Stomach (tissue), 9 donors: ENCODE results near the gene NDUFS4. TPM values are rescaled to one million over a fixed set of nuclear protein-coding genes. Genes with fewer than 3 reads are reported as not detected.

Experiments used
- DNase-seq, 2 donors: peaks; one replicate each; pipeline versions ENCODE4 v3.0.0 to v3.0.0-alpha.2; 2013 to 2019
- H3K27ac ChIP-seq, 5 donors: fragments of 200-600 bp in 4 of 5; sonication (generic) in 4 of 5; one replicate each; pipeline ENCODE4 v1.5.1; 2013 to 2019; ENCODE audit warnings: mild to moderate bottlenecking in 1 of 5, moderate library complexity in 1 of 5
- H3K27me3 ChIP-seq, 3 donors: fragments of 200-600 bp; sonication (generic); one replicate each; pipeline ENCODE4 v1.5.1; 2017 to 2019; ENCODE audit warnings: mixed run types in 1 of 3
- H3K36me3 ChIP-seq, 4 donors: fragments of 200-600 bp; sonication (generic); 1 replicate in 3 of 4; 2 replicates in 1 of 4; pipeline ENCODE4 v1.5.1; 2016 to 2019
- H3K4me1 ChIP-seq, 4 donors: fragments of 200-600 bp; sonication (generic); one replicate each; pipeline ENCODE4 v1.5.1; 2016 to 2019
- H3K4me3 ChIP-seq, 4 donors: fragments of 200-600 bp; sonication (generic) in 3 of 4; one replicate each; pipeline ENCODE4 v1.5.1; 2016 to 2019; ENCODE audit warnings: mild to moderate bottlenecking in 1 of 4
- H3K9me3 ChIP-seq, 4 donors: fragments of 200-600 bp; sonication (generic); one replicate each; pipeline ENCODE4 v1.5.1; 2016 to 2019
- CTCF ChIP-seq, 7 experiments: fragments of 450-650 bp in 4 of 7; fragments of 200-600 bp in 3 of 7; sonication (generic) in 3 of 7; IDR thresholded peaks; one replicate each; pipeline ENCODE4 v1.5.1; 2016 to 2019; ENCODE audit warnings: antibody characterized with exemption in 7 of 7, control low read depth in 2 of 7, mild to moderate bottlenecking in 1 of 7
- EP300 ChIP-seq: sonication (generic); formaldehyde crosslinking; IDR thresholded peaks from one replicate; pipeline ENCODE4 v1.6.1; 2017; ENCODE audit warnings: antibody characterized with exemption
- POLR2A ChIP-seq, 4 donors: fragments of 450-650 bp; IDR thresholded peaks; one replicate each; pipeline ENCODE4 v1.6.1; 2016; ENCODE audit warnings: antibody characterized with exemption in 4 of 4, control low read depth in 2 of 4, mild to moderate bottlenecking in 1 of 4, moderate library complexity in 1 of 4
- POLR2AphosphoS5 ChIP-seq, 3 donors: sonication (generic); formaldehyde crosslinking; IDR thresholded peaks; one replicate each; pipeline ENCODE4 v1.6.1; 2016; ENCODE audit warnings: antibody characterized with exemption in 3 of 3
- WGBS, 5 donors: extraction: QIAGEN DNeasy Blood & Tissue Kit in 3 of 5; methylation state at CpG; one replicate each; pipeline versions ENCODE4 v1.1.5 to v1.1.7; 2013 to 2018; 5-methylcytosine and 5-hydroxymethylcytosine counted together
- intact Hi-C: fragments of 100-400 bp; cut with DNase I; formaldehyde crosslinking; loops from one replicate; pipeline ENCODE4 v1.15.1; 2023; ENCODE audit warnings: low total_unique reads
- polyA plus RNA-seq, 3 donors: library from polyadenylated mRNA; stranded (reverse); fragments of 200-250 nt; gene quantifications; one replicate each; pipeline ENCODE4 v1.2.3, GENCODE V29; 2013
- total RNA-seq, 5 donors: library from RNA; depleted of rRNA; stranded (reverse); fragments of >200 nt; gene quantifications; one replicate each; pipeline versions ENCODE4 v1.1.0 to v1.2.3, GENCODE V29; 2014 to 2016
- donor health status: healthy with polysubstance abuse.
- donor health status: Bipolar disorder and iron deficiency.
- donor health status: healthy.

NDUFS4 gene
- total and polyA plus RNA-seq, 8 donors = 8.7 to 103 (median 85.2) TPM

GRCh38 chr5:53554444-53554843 is 6.0 kb upstream of the NDUFS4 start:
- intact Hi-C loops = no loop called here
- Histone ChIP-seq H3K27ac (no peak overlapping the region), H3K4me1 (no peaks in the 10 kb centered on the region), H3K27me3 (peaks cover 0 to 5% (median 0%) of the 10 kb centered on the region in 3 donors), H3K4me3 (no peak overlapping the region), H3K9me3 (no peaks in the 10 kb centered on the region), H3K36me3 (no peaks in the 10 kb centered on the region)
- TF ChIP-seq CTCF (IDR thresholded peaks at IDR 0.05) = no peak
- TF ChIP-seq POLR2AphosphoS5 (IDR thresholded peaks at IDR 0.05) = no peak
- no peak for TF ChIP-seq POLR2A (IDR thresholded peaks at IDR 0.05)
- TF ChIP-seq EP300 = no peak
- WGBS, 5 donors = 86 to 92% (median 90%) methylated on average over 3 of the region's 3 CpGs
- no peak for DNase-seq

GRCh38 chr5:53555160-53555559 is 5.3 kb upstream of the NDUFS4 start:
- no peak for TF ChIP-seq EP300
- TF ChIP-seq CTCF (IDR thresholded peaks at IDR 0.05) = no peak
- TF ChIP-seq POLR2A (IDR thresholded peaks at IDR 0.05) = no peak
- no peak for TF ChIP-seq POLR2AphosphoS5 (IDR thresholded peaks at IDR 0.05)
- no peak for DNase-seq
- Histone ChIP-seq H3K9me3 (no peaks in the 10 kb centered on the region), H3K4me1 (peaks cover 0 to 7% (median 0%) of the 10 kb centered on the region in 4 donors), H3K36me3 (no peaks in the 10 kb centered on the region), H3K4me3 (no peak overlapping the region), H3K27ac (no peak overlapping the region), H3K27me3 (peaks cover 0 to 5% (median 0%) of the 10 kb centered on the region in 3 donors)
- intact Hi-C loops = no loop called here

GRCh38 chr5:53556001-53556400 is 4.4 kb upstream of the NDUFS4 start:
- Histone ChIP-seq H3K9me3 (no peaks in the 10 kb centered on the region), H3K27ac (no peak overlapping the region), H3K27me3 (peaks cover 0 to 5% (median 0%) of the 10 kb centered on the region in 3 donors), H3K36me3 (no peaks in the 10 kb centered on the region), H3K4me1 (peaks cover 0 to 9% (median 0%) of the 10 kb centered on the region in 4 donors), H3K4me3 (no peak overlapping the region)
- no peak for TF ChIP-seq POLR2A (IDR thresholded peaks at IDR 0.05)
- TF ChIP-seq EP300 = no peak
- TF ChIP-seq CTCF (IDR thresholded peaks at IDR 0.05) = no peak
- no peak for TF ChIP-seq POLR2AphosphoS5 (IDR thresholded peaks at IDR 0.05)
- DNase-seq = no peak
- intact Hi-C loops = no loop called here

- DNase-seq = no peak
- H3K9me3 ChIP-seq = no peaks in the 10 kb centered on the region
- intact Hi-C loops = no loop called here
- TF ChIP-seq CTCF (IDR thresholded peaks at IDR 0.05) (no peak), POLR2A (IDR thresholded peaks at IDR 0.05) (no peak), EP300 (no peak), POLR2AphosphoS5 (IDR thresholded peaks at IDR 0.05) (no peak)
- no peak overlapping the region for H3K27ac ChIP-seq
- H3K4me3 ChIP-seq = no peak overlapping the region
- 76 to 99% (median 94%) methylated on average over 2 of the region's 2 CpGs for WGBS, 5 donors
- peaks cover 10 to 22% (median 13%) of the 10 kb centered on the region in 4 donors for H3K4me1 ChIP-seq
- H3K36me3 ChIP-seq = no peaks in the 10 kb centered on the region
- H3K27me3 ChIP-seq = peaks cover 0 to 5% (median 0%) of the 10 kb centered on the region in 3 donors
Measured at GRCh38 chr5:53557386-53557785, 3.1 kb upstream of the NDUFS4 start.
